NCI-H226 (cell line): ENCODE results near the gene LRIG2.
"Not testable (repeated sequence)": the region's sequence is repeated elsewhere in the genome, so short reads cannot be mapped to it uniquely, and the experiment has no call there.

Experiments used
- DNase-seq: peaks from one replicate; pipeline ENCODE4 v3.0.0-alpha.2; 2015

LRIG2 gene

DNA sequence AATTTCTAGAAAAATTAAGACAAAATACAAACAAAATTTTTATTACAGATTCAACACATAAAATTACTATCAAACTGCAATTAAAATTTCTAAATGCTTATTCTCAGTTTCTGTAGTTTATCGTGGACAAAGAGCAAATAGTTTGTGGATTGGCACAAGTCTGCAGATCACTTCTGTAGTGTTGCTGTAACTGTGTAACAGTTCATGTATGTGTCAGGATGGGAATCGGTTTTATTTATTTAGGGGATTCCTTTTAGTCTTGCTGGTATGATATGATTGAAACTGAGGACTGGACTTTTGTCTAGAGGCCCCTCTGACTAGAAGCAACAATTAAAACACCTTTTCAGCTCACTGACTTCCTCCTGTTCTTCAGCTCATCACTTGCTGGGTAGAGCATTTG lies 60.8 kb downstream of the LRIG2 start:
- no peak for DNase-seq

DNA sequence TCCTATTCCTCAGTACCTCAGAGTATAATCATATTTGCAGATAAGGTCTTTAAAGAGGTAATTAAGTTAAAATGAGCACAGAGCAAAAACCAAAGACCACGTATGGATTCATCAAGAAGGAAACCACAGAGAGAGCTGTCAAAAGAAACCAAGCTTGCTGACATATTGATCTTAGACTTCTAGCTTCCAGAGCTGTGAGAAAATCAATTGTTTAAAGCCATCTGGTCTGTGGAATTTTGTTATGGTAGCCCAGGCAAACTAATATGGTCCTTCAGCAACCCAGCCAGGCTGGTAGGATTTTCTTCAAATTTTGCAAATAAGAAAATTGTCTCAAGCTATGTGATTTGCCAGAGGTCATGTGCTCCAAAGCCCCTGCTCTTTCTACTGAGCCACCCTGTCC lies 62.5 kb downstream of the LRIG2 start:
- DNase-seq, result no peak

DNA sequence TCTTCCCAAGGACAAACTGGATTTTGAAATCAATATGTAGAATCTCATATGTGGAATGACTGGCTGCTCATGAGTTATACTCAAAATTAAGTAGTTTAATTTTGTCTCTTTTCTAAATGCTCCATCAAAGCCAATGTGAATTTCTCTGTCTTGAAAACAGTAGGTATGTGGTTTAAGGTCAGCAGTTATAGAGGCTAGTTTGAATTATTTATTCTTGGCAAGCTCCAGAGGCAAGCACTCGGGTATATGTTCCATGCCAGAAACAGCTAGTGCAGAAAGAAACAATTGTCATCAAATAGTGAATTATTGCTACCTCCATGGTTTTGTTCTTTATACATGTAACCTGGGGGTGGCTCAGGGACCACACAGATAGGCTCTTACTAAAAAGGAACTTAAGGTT lies 63.5 kb downstream of the LRIG2 start:
- no peak for DNase-seq

DNA sequence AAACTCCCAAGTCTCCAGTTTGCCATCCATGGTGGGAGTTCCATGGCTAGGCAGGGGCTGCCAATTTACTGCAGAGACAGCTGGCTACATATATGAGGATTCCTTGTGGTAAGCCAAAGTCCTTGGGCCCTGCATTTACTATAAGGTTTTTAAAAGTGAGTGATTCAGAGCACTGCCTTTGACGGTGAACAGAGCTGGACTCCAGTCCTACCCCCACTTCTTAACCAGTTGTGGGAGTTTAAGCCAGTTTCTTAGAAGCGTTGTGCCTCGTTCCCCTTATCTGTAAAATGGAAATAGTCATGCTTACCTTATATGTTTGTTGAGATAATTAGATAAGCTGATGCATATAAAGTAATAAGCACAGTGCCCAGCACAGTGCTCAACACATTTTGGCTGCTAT lies 64.6 kb downstream of the LRIG2 start:
- no peak for DNase-seq

DNA sequence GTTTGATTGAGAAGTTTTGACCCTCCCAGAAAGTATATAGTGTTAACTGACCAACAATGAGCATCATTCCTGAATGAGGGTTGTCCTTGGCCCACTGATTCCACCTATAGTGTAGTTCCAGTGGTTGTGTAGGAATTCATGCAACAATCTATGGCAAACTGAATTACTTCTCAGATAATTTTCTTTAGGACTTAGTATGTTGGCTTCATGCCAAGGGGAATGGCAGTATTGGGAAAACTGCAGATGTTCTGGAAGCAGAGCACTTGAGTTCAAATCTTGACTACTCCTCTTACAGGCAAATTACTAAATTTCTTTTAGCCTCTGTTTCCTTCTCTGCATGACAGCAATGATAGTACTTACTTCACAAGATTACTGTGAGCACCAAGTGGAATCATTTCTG lies 65.8 kb downstream of the LRIG2 start:
- DNase-seq, result no peak

DNA sequence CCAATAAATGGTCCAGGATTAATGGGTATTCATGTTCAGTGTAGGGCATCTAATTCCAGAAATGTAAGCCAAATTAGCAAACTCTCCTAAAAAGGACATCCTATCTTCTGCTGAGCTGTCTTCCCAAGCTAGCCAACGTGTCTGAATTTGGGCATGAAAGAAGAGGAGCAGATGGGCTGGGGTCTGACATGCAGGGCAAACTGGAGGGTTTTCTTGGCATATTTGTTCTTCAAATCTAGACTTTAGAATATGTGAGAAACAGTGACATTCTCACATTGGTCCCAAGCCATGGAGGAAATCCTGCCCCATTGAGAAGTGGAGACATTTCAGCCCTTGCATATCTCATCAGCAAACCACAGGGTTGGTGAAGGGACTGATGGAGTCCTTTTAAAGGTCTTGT lies 67.2 kb downstream of the LRIG2 start:
- no peak for DNase-seq

DNA sequence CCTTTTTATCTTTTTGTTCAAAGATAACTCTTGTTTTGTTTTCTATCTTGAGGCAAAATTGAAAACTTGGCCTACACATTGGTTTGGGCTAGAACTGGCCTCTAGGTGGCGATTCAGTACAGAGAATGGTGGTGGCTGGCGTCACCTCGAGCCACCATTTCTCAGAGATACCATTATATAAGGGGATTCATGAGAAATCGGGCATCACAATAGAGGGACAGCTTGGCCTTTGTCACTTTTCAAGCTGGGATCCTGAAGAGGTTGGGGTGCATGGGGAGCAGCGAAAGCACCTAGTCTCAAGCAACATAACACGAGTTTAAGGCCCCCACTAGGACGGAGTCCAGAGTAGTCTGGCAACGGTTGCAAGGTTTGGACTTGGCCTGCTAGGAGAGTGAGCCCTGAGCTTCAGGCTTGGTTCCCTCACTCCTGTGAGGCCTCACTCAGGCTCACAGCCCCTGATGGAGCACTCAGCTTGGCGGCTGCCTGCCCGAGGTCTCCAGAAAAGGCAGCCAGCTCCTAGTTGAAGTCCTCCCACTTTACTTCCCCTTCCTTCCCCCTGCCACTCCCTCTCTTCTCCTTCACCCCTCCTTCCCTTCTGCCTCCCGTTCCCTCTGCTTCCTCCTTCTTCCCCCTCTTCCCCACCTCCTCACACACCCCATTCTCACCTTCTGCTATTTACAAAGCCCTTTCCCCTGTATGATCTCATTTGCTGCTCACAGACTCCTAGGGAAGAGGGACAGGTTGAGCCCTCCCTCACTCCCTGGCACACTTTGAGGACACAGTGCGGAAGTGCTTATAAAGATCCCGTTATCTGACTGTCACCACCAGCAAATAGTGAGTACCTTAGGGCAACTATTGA lies 67.8 kb downstream of the LRIG2 start:
- peak; percentile 45 for DNase-seq

DNA sequence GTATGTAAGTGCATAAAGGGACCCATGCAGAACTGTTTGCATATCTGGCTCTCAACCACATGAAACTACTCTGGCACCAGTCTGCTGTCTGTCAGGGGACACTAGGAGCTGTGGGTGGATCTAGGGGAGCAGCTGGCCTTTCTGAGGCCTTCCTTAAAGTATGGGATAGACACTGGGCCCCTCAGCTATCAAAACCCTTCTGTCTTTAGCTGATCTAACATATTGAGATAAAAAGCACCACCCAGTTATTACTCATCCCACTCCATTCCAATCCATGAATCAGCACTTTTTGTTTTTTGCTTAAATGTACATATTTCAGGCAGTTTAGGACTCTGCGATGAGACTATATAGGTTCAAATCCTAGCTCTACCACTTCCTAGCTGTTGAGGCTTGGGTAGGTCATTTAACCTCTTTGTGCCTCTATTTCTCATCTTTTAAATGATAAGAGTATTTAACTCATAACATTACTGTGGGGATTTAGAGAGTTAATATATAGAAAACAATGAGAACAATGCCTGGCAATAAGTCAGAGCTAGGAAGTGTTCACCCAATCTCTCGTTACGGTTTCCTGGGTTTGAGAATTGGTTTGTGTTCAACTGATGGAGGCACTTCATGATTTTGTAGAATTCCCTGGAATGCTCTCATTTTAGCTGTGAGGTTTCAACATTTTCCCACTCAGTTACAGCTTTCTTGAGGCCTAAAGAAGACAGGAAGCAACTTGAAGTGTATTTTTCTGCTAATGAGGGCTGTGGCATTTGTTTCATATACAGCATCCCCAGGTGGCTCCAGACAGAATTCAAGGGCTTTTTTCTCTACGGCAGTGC lies 68.9 kb downstream of the LRIG2 start:
- peak; percentile 52 for DNase-seq

DNA sequence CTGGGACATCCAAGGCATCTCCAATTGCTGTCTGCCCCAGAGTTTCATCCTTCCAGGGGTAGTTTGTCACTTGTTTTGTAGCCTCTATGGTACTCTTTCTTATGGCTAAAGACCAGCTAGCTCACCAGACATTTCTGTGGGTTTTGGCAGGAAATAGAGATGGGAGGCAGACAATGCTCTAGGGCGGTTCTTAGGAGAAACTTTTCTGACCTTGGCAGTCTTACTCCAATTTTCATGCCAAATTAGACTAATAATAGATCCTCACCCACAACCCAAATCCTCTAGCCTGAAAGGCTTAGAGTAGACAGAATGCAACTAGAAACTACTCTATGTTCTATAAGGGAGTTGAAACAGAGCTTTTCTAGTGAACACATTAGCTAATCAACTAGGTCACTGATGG lies 69.8 kb downstream of the LRIG2 start:
- no peak for DNase-seq

DNA sequence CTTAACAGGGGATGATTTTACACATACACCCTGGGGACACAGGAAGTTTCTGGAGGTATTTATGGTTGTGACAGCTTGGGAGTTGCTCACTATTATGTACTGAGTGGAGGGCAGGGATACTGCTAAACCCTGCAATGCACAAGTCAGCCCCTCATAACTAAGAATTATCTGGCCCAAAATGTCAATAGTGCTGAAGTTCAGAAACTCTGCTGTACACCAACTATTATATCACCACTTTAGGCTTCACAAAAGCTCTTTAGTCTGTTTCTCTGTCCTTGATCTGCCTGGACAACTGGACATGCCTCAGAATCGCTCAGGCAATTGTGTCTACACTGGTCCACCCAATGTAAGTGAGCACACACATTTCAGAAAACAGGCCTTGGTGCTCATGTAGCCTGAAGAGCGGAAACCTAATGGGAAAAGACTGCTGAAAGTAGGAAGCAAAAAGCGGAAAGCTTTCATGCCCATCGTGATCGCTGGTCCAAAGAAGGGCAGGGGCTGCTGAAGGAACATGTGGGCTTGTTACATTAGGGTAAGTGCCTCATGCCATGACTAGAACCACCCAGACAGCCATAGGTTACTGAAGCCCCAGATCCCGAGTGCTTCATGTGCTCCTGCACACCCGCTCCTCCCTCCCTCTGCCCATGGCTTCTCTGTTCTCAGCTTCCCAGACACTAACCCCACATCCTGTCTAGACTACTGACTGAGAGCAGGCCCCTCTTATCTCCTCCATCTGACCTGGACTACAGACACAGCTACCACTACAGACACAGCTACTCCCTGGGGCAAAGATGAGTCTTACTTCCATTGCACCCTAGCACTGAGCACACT lies 73.5 kb downstream of the LRIG2 start:
- DNase-seq, result no peak

DNA sequence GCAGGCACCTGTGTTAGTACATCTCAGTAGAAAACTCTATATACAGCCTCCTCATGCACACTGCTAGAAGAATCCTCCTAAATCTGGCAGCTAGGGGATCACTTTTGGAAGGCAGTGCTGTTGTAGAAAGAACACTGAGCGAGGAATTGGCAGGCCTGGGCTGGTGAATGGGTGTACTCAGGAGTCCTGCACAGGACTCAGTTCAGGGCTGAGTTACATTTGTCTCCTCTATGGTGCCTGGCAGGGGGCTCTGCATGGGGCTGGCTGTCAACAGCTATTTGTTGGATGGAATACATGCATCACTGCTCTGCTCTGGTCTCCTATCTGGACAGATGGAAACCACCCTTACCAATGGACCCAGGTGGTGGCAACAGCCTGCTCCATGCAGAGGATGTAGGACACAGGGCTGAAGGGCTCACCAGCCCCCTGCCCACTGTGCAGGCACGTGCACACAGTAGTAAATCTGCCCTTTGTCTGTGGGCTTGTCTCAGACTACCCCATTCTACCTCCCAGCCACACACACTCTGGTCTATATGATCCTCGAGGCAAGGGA lies 74.2 kb downstream of the LRIG2 start:
- no peak for DNase-seq

DNA sequence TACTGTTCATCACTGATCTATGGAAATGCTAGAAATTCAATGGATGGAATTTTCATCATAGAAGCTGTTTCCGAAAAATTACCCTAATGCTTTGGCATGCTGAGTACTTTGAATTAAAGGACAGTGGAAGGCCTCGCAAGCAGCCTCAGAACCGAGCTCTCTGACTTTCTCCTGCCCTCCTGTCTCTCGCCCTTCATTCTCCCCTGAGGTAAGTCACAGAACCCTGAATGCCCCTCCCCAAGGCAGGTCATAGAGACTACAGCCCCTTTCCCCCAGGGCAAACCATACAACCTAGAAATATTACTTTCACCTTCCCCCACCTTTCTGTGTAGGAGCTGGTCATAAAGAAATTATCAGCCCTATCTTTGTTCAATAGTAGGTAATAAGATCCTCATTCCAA lies 74.8 kb downstream of the LRIG2 start:
- no peak for DNase-seq

DNA sequence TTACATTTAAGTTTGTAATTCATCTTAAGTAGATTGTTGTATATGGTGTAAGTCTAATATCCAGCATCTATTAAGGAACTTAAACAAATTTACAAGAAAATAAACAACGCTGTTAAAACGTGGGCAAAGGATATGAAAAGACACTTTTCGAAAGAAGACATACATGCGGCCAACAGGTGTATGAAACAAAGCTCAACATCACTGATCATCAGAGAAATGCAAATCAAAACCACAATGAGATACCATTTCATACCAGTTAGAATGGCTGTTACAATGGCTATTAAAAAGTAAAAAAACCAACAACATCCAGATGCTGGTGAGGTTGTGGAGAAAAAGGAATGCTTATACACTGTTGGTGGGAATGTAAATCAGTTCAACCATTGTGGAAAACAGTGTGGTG lies 77.5 kb downstream of the LRIG2 start:
- not testable (repeated sequence) for DNase-seq

DNA sequence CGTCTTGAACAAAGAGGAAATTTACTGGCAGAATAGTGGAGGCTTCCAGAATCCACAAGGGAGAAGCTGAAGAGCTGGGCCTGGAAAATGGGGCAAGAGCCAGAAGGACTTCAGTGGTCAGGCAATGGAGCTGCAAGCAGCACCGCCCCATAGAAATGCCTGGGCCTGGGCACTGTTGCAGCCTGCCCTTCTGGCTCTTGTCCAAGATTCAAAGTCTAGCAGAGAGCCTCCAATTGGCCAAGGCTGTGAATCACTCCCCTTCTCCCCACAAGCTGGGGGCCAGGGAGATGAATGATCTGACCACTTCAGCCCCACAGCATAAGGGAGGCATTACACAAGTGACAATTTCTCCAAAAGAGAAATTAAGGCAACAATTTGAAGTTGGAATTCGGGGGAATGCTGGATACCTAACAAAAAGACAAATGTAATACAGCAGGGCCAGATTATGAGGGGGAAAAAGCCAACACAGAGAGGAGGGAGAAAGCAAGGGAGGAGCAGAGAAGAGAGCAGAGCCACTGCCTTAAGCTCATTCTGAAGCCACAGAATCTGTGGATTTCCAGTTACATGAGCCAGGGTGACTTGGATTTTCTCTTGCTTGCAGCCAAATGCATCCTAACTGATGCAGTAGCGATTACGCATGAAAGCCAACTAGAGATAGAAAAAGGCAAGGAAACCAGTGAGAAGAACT lies 80.3 kb downstream of the LRIG2 start:
- no peak for DNase-seq

DNA sequence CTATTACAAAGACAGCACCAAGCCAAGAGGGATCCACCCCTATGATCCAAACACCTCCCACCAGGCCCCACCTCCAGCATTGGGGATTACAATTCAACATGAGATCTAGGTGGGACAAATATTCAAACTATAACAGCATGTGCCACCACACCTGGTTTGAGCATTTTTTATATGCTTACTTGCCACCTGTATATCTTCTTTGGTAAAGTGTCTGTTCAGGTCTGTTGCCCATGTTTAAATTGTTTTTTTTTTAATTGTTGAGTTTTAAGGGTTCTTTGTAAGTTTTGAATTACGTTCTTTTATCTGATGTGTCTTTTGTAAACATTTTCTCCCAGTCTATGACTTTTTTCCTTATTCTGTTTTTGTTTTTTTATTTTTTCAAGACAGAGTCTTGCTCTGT lies 83.4 kb downstream of the LRIG2 start:
- no peak for DNase-seq

DNA sequence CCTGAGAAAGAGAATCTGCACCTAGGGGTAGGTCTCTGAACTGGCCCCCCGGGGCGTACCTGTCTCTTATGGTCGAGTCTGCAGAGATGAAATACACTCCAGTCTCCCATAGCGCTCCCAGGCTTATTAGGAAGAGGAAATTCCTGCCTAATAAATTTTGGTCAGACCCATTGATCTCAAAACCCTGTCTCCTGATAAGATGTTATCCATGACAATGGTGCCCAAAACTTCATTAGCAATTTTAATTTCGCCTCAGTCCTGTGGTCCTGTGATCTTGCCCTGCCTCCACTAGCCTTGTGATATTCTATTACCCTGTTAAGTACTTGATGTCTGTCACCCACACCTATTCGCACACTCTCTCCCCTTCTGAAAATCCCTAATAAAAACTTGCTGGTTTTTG lies 85.7 kb downstream of the LRIG2 start:
- DNase-seq, result not testable (repeated sequence)

DNA sequence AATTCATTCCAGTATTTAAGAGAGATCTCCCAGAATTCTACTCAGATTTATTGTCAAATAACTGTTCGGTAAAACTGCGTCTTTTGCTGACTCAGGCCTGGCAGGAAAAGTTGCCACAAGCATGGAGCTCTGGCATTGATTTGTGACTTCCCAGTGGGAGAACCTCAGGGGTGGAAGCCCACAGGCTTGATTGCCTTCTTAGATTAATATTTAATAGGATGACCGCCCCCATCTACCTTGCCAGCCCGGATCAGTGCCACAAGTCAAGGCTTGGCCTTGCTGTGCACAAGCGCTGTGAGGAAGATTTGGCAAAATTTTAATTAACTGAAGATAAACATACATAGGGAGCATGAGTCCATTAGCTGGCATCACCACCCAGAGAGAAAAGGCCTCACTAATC lies 93.5 kb downstream of the LRIG2 start:
- no peak for DNase-seq

DNA sequence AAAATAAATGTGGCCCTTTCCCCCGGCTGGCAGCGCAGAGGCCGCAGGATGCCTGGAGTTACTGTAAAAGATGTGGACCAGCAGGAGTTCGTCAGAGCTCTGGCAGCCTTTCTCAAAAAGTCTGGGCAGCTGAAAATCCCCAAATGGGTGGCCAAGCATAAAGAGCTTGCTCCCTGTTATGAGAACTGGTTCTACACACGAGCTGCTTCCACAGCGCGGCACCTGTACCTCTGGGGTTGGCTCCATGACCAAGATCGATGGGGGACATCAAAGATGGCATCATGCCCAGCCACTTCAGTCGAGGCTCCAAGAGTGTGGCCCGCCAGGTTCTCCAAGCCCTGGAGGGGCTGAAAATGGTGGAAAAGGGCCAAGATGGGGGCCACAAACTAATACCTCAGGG lies 95.9 kb downstream of the LRIG2 start:
- no peak for DNase-seq

DNA sequence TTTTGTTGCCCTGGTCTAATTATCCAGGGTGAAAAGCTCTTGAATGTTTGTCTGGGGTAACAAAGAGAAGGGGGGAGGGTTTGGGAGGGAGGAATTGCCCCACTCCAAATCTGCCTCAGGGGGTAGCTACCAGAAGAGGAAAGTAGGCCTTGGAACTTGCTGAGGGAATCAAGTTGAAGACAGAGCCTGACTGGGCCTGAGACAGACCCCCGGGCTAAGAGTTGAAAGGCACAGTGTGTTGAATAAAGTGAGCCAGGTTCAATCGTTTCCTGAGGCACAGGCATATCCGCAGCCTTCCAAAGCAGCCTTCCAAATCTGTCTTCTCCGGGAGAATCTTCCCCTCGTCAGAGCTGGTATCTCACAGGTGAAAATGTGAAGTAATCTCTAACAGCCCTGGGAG lies 96.6 kb downstream of the LRIG2 start:
- no peak for DNase-seq

DNA sequence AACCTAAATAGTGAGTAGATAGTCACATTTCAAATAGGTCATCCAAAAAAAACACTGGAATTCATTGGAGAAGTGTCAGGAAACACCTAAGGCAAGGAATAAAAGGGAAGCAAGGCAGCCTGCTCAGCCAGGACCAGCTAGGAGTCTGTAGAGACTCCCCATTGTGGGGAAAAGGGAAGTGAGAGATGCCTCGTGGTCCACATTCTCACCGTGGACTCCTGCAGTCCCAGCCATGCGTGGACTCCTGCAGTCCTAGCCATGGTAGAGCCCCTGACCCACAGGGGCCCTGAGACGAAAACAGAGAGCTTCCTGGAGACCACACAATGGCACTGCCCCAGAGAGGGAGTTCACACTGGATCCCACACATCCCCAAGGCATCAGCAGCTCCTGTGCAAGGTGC lies 97.5 kb downstream of the LRIG2 start:
- DNase-seq, result no peak

DNA sequence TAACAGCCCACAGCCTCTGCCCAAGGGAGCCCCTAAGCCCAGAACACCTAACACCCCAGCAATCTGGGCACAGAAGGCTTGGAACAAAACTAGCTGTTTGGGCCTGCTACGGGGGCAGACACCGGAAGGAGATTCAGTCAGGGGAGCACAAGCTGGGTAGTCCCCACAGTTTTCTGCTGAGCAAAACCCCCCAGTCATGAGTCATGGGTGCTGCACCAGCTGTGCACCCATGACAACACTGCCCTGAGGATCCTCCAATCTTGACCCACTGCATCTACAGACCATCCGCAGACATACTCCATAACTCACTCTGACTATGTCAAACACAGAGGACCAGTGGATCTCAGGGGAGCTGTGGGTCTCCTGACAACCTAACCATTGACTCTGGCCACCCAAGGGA lies 105.1 kb downstream of the LRIG2 start:
- DNase-seq, result no peak

DNA sequence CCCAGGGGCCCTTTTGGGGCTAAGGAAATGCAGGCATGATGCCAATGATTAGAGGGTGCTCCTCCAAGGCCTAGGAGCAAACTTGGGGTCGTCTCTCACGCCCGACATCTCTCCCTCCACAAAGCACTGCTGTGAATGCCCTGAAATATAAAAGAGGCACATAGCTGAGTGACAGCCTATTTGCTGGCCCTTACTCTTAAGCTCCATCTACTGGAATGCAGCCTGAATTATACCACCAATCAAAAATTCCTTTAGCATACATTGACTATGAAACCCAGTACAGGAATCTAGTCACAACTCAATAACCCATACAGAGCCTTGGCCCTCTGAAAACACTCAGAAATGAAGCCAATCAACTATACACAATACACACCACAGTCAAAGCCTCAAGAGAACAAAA lies 105.5 kb downstream of the LRIG2 start:
- DNase-seq, result no peak
